HCT116 (cell line): ENCODE measurements around the gene FOXR1. TPM values are rescaled to one million over a fixed set of nuclear protein-coding genes. Genes with fewer than 3 reads are reported as not detected.

Experiments
- ATAC-seq: fragments of 200-7000 bp; cut with Tn5 transposase; 2 replicates; pipeline ENCODE4 v1.9.1; 2020; ENCODE audit warnings: mild to moderate bottlenecking, moderate library complexity
- BruUV-seq: library from RNA; stranded (reverse); fragments of 400-500 nt; replicated peaks from 2 replicates; lab custom pipeline; 2021; lab: Mats Ljungman, UMichigan
- CTCF ChIA-PET: fragments of 300-600 bp; sonication (Branson Sonifier 250); formaldehyde crosslinking; loops from one replicate; lab custom pipeline; 2021; ENCODE audit warnings: antibody characterized with exemption; lab: Charles Lee
- POLR2A ChIA-PET: fragments of 300-600, 350-600 bp; sonication (Branson Sonifier 250); formaldehyde crosslinking; loops from one replicate; lab custom pipeline; 2021; ENCODE audit warnings: antibody characterized with exemption; lab: Charles Lee
- RAD21 ChIA-PET, 2 experiments: fragments of 300-600 bp; sonication (Branson Sonifier 250); formaldehyde crosslinking; loops; one replicate each; lab custom pipeline; 2023; ENCODE audit warnings: low total read pairs in 2 of 2; ENCODE audit not compliant: uncharacterized antibody in 2 of 2, unreplicated experiment in 2 of 2, low non-redundant PET in 1 of 2; lab: Charles Lee
- DNase-seq: peaks from one replicate; pipeline ENCODE4 v3.0.0-alpha.2; 2010; ENCODE audit warnings: low read depth, low spot score
- H2AFZ ChIP-seq: fragments of 200-600 bp; shearing (Covaris generic), sonication (generic); 2 replicates; pipeline ENCODE4 v1.6.1; 2017; ENCODE audit warnings: low read depth, mixed run types, mixed read lengths, antibody characterized with exemption, low read length; ENCODE audit not compliant: poor library complexity, severe bottlenecking
- H3K27ac ChIP-seq: 2 replicates; pipeline ENCODE4 v1.5.1; 2012; ENCODE audit warnings: low read depth, low read length
- H3K27me3 ChIP-seq: fragments of 200-600 bp; sonication (generic); 2 replicates; pipeline ENCODE4 v1.6.1; 2016; ENCODE audit warnings: mixed run types, low read length, mixed read lengths; ENCODE audit not compliant: insufficient read depth
- H3K36me3 ChIP-seq, 2 experiments: fragments of 200-500 bp in 1 of 2; fragments of 200-600 bp in 1 of 2; sonication (Bioruptor generic) in 1 of 2; sonication (generic) in 1 of 2; 2 replicates each; pipeline versions ENCODE4 v1.5.1 to v1.6.1; 2014 to 2016; ENCODE audit warnings: low read length in 2 of 2, inconsistent platforms in 1 of 2, mixed read lengths in 1 of 2, mixed run types in 1 of 2; ENCODE audit not compliant: insufficient read depth in 2 of 2, control insufficient read depth in 1 of 2
- H3K4me1 ChIP-seq, 2 experiments: fragments of 200-600 bp in 1 of 2; sonication (generic) in 1 of 2; 2 replicates each; pipeline versions ENCODE4 v1.5.1 to v1.6.1; 2012 to 2017; ENCODE audit warnings: low read length in 2 of 2, inconsistent platforms in 1 of 2, mild to moderate bottlenecking in 1 of 2, mixed read lengths in 1 of 2, mixed run types in 1 of 2, moderate library complexity in 1 of 2; ENCODE audit not compliant: insufficient read depth in 2 of 2, control insufficient read depth in 1 of 2
- H3K4me2 ChIP-seq: fragments of 200-600 bp; sonication (generic); 2 replicates; pipeline ENCODE4 v1.6.1; 2017; ENCODE audit warnings: mixed run types, low read length, mixed read lengths
- H3K4me3 ChIP-seq, 2 experiments: fragments of 200-600 bp in 1 of 2; sonication (generic) in 1 of 2; replicated peaks in 1 of 2; 2 replicates each; pipeline ENCODE4 v1.5.1; 2011 to 2016; ENCODE audit warnings: low read length in 2 of 2, control low read depth in 1 of 2, low read depth in 1 of 2, mild to moderate bottlenecking in 1 of 2, mixed read lengths in 1 of 2, mixed run types in 1 of 2
- H3K79me2 ChIP-seq: fragments of 200-600 bp; sonication (generic); 2 replicates; pipeline ENCODE4 v1.6.1; 2017; ENCODE audit warnings: mild to moderate bottlenecking, mixed run types, low read length, moderate library complexity, mixed read lengths; ENCODE audit not compliant: insufficient read depth
- H3K9ac ChIP-seq: fragments of 200-600 bp; sonication (generic); 2 replicates; pipeline ENCODE4 v1.6.1; 2016; ENCODE audit warnings: low read length, mixed read lengths
- H3K9me2 ChIP-seq: fragments of 200-600 bp; sonication (generic), shearing (Covaris generic); 2 replicates; pipeline ENCODE4 v1.6.1; 2017; ENCODE audit warnings: mixed run types, mild to moderate bottlenecking, moderate library complexity; ENCODE audit not compliant: insufficient read depth
- H3K9me3 ChIP-seq, 2 experiments: fragments of 200-500 bp in 1 of 2; fragments of 200-600 bp in 1 of 2; sonication (Bioruptor generic) in 1 of 2; sonication (generic) in 1 of 2; 2 replicates each; pipeline ENCODE4 v1.6.1; 2014 to 2017; ENCODE audit warnings: low read length in 2 of 2, mixed read lengths in 2 of 2, inconsistent platforms in 1 of 2, low read depth in 1 of 2, mild to moderate bottlenecking in 1 of 2, mixed run types in 1 of 2, moderate library complexity in 1 of 2; ENCODE audit not compliant: control insufficient read depth in 1 of 2, insufficient read depth in 1 of 2
- H4K20me1 ChIP-seq: fragments of 200-600 bp; sonication (generic), shearing (Covaris generic); 2 replicates; pipeline ENCODE4 v1.6.1; 2017; ENCODE audit warnings: mixed run types, mild to moderate bottlenecking, moderate library complexity; ENCODE audit not compliant: insufficient read depth
- ATF3 ChIP-seq: IDR thresholded peaks from 2 replicates; pipeline ENCODE4 v1.6.1; 2012
- CBX3 ChIP-seq: IDR thresholded peaks from 2 replicates; pipeline ENCODE4 v1.6.1; 2012; ENCODE audit warnings: low read depth
- CEBPB ChIP-seq: IDR thresholded peaks from 2 replicates; pipeline ENCODE4 v1.6.1; 2012; ENCODE audit warnings: low read depth
- EGR1 ChIP-seq: IDR thresholded peaks from 2 replicates; pipeline ENCODE4 v1.6.1; 2012; ENCODE audit warnings: low read depth
- SRF ChIP-seq: IDR thresholded peaks from 2 replicates; pipeline ENCODE4 v1.6.1; 2012; ENCODE audit warnings: low read depth
- ZBTB33 ChIP-seq: IDR thresholded peaks from 2 replicates; pipeline ENCODE4 v1.6.1; 2011; ENCODE audit warnings: mild to moderate bottlenecking, low read length, moderate library complexity; ENCODE audit not compliant: insufficient replicate concordance; ENCODE audit errors: extremely low read depth
- intact Hi-C: fragments of 100-400 bp; cut with micrococcal nuclease; formaldehyde crosslinking; loops from 2 replicates; pipeline ENCODE4 v1.10.0; 2022
- total RNA-seq: library from RNA; stranded (reverse); gene quantifications from one replicate; pipeline ENCODE4 v1.2.1, GENCODE V29; 2021; ENCODE audit not compliant: unreplicated experiment
- TF ChIP-seq, protein P1 (sequence below): IDR thresholded peaks from 2 replicates; pipeline ENCODE4 v1.6.1; 2012; ENCODE audit warnings: low read depth

FOXR1 gene
- total RNA-seq, 1 experiment from 2014 or later = not detected

DNA sequence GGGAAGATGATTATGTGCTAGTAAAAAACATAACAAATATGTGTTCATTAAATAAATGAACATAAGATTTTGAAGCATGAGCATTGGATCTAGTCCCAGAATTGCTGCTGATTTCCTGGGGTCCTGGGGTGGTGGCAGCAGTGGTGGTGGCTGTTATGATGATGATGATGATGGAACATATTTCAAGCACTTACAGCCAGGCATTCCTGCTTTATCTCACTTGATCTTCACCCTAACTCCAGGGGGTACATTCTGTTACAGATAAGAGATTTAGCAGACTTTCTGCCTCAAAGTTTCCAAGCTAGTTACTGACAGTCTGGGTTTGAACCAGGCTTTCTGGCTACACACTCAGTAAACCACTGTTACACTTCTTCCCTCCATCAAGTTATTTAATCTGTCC lies 52.2 kb downstream of the FOXR1 start:
- intact Hi-C loops = no loop called here
- Histone ChIP-seq H3K27me3 (no peaks in the 10 kb centered on the region), H3K9ac (no peak overlapping the region), H3K4me3 (no peak overlapping the region), H2AFZ (no peak overlapping the region), H3K4me1 (peaks cover 8 to 23% of the 10 kb centered on the region in 2 experiments), H4K20me1 (no peaks in the 10 kb centered on the region), H3K36me3 (peaks cover 21 to 37% of the 10 kb centered on the region in 2 experiments; a peak in 3 of 4 replicates), H3K4me2 (no peak overlapping the region), H3K79me2 (peaks cover 38% of the 10 kb centered on the region), H3K9me3 (no peaks in the 10 kb centered on the region), H3K27ac (no peak overlapping the region), H3K9me2 (no peaks in the 10 kb centered on the region)
- TF ChIP-seq, protein P1, sequence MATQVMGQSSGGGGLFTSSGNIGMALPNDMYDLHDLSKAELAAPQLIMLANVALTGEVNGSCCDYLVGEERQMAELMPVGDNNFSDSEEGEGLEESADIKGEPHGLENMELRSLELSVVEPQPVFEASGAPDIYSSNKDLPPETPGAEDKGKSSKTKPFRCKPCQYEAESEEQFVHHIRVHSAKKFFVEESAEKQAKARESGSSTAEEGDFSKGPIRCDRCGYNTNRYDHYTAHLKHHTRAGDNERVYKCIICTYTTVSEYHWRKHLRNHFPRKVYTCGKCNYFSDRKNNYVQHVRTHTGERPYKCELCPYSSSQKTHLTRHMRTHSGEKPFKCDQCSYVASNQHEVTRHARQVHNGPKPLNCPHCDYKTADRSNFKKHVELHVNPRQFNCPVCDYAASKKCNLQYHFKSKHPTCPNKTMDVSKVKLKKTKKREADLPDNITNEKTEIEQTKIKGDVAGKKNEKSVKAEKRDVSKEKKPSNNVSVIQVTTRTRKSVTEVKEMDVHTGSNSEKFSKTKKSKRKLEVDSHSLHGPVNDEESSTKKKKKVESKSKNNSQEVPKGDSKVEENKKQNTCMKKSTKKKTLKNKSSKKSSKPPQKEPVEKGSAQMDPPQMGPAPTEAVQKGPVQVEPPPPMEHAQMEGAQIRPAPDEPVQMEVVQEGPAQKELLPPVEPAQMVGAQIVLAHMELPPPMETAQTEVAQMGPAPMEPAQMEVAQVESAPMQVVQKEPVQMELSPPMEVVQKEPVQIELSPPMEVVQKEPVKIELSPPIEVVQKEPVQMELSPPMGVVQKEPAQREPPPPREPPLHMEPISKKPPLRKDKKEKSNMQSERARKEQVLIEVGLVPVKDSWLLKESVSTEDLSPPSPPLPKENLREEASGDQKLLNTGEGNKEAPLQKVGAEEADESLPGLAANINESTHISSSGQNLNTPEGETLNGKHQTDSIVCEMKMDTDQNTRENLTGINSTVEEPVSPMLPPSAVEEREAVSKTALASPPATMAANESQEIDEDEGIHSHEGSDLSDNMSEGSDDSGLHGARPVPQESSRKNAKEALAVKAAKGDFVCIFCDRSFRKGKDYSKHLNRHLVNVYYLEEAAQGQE = no peak
- no peak for TF ChIP-seq CEBPB
- TF ChIP-seq SRF = no peak
- DNase-seq (no peak), ATAC-seq (no peak)
- CTCF ChIA-PET = no interaction called here
- RAD21 ChIA-PET = no interaction called here
- POLR2A ChIA-PET = interaction anchor here (0.7 kb wide), 1 partner anchor 61 kb away, joined by 4 read pairs; no protein-coding TSS in a partner anchor
- BruUV-seq = no TSS peak

DNA sequence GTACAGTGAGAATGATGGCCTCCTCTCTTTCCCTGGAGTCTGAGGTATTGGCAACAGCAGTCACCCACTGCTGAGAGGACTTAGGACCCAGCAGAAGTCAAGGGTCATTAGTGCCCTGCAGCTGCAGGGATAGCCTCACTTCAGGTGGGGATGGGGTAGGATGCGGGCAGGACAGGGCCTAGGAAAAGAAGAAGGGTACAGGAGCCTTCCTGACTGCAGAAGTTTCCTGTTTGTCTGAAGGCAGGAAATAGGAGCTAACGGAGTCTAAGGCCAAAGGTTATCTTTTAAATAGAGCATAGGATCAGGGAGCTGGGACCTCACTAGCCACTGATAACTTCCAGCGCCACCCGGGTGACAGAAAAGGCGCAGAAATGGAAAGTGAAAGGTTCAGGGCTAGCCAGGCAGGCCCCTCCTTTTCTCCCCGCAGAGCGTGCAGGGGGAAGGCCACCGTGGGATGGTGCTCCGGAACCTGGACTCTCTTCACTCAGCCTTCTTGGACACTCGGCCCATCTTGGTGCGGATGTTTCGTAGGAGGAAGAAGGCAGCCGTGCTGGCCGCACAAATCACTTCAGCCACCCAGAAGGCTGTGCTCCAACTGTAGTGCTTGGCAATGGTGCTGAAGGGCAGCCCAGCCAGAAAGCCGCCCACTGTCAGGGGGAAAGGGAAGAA lies 53.0 kb downstream of the FOXR1 start:
- CTCF ChIA-PET = no interaction called here
- Histone ChIP-seq H3K27me3 (no peaks in the 10 kb centered on the region), H4K20me1 (no peaks in the 10 kb centered on the region), H3K4me1 (peaks cover 12 to 30% of the 10 kb centered on the region in 2 experiments), H3K9me3 (no peaks in the 10 kb centered on the region), H3K36me3 (peaks cover 21 to 38% of the 10 kb centered on the region in 2 experiments; a peak in 3 of 4 replicates), H3K4me2 (no peak overlapping the region), H3K9me2 (no peaks in the 10 kb centered on the region), H2AFZ (no peak overlapping the region), H3K27ac (no peak overlapping the region), H3K79me2 (peaks cover 38% of the 10 kb centered on the region), H3K9ac (no peak overlapping the region), H3K4me3 (no peak overlapping the region)
- POLR2A ChIA-PET = interaction anchor here (0.7 kb wide), 1 partner anchor 61 kb away, joined by 4 read pairs; no protein-coding TSS in a partner anchor
- no TSS peak for BruUV-seq
- intact Hi-C loops = no loop called here
- no peak for ATAC-seq
- RAD21 ChIA-PET = no interaction called here
- TF ChIP-seq CBX3 (no peak), ZBTB33 (no peak), EGR1 (no peak), ATF3 (no peak)
- no peak for DNase-seq
